PC-3 (cell line): ENCODE data around the gene DDX21.

ENCODE experiments used
- EZH2phosphoT487 ChIP-seq: fragments of 300-600 bp; sonication (generic); IDR thresholded peaks from 2 replicates; pipeline ENCODE4 v1.6.1; 2018; ENCODE audit warnings: mild to moderate bottlenecking, antibody characterized with exemption, low read length, borderline replicate concordance
- TF ChIP-seq, protein P1 (sequence below): fragments of 300-600 bp; sonication (generic); conservative IDR thresholded peaks from 2 replicates; pipeline ENCODE4 v1.5.1; 2017; ENCODE audit warnings: antibody characterized with exemption, low read depth, mild to moderate bottlenecking, low read length

DNA sequence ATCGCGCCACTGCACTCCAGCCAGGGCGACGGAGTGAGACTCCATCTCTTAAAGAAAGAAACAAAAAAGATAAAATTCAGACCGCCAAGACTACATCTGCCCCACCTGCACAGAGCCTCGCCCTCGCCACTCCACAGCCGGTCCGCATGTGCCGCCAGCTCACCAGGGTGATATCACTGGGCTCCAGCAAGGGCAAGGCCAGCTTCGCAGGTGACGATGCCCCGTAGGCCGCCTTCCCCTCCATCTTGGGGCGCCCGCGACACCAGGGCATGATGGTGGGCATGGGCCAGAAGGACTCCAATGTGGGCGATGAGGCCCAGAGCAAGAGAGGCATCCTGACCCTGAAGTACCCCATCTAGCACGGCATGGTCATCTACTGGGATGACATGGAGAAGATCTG, 66.6 kb downstream of the DDX21 start:
- TF ChIP-seq, protein P1, sequence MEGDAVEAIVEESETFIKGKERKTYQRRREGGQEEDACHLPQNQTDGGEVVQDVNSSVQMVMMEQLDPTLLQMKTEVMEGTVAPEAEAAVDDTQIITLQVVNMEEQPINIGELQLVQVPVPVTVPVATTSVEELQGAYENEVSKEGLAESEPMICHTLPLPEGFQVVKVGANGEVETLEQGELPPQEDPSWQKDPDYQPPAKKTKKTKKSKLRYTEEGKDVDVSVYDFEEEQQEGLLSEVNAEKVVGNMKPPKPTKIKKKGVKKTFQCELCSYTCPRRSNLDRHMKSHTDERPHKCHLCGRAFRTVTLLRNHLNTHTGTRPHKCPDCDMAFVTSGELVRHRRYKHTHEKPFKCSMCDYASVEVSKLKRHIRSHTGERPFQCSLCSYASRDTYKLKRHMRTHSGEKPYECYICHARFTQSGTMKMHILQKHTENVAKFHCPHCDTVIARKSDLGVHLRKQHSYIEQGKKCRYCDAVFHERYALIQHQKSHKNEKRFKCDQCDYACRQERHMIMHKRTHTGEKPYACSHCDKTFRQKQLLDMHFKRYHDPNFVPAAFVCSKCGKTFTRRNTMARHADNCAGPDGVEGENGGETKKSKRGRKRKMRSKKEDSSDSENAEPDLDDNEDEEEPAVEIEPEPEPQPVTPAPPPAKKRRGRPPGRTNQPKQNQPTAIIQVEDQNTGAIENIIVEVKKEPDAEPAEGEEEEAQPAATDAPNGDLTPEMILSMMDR = no peak
- TF ChIP-seq EZH2phosphoT487 = no peak
